Naive B cell (primary cell): Measurements from ENCODE around the gene LPP. TPM values are rescaled to one million over a fixed set of nuclear protein-coding genes. Genes with fewer than 3 reads are reported as not detected.

Experiments
- ATAC-seq, 2 donors: fragments of 150-1000 bp; cut with Tn5 transposase; 2 replicates each; pipeline ENCODE4 v1.10.0; 2021; ENCODE audit warnings: low read depth in 2 of 2, mild to moderate bottlenecking in 2 of 2, moderate library complexity in 2 of 2
- DNase-seq: peaks from one replicate; pipeline ENCODE4 v3.0.0; 2022
- H3K27ac Mint-ChIP-seq, 6 donors: one replicate each; pipeline ENCODE4 v1.8.0; 2020 to 2022; ENCODE audit warnings: mild to moderate bottlenecking in 6 of 6, mixed read lengths in 6 of 6, moderate library complexity in 5 of 6, inconsistent platforms in 2 of 6
- H3K27me3 Mint-ChIP-seq, 3 donors: one replicate each; pipeline ENCODE4 v1.8.0; 2021 to 2022; ENCODE audit warnings: mixed read lengths in 3 of 3, mild to moderate bottlenecking in 1 of 3
- H3K36me3 Mint-ChIP-seq, 2 donors: one replicate each; pipeline ENCODE4 v1.8.0; 2020 to 2022; ENCODE audit warnings: mixed read lengths in 2 of 2, inconsistent platforms in 1 of 2, mild to moderate bottlenecking in 1 of 2
- H3K4me1 Mint-ChIP-seq, 3 donors: one replicate each; pipeline ENCODE4 v1.8.0; 2020 to 2022; ENCODE audit warnings: mixed read lengths in 3 of 3, inconsistent platforms in 1 of 3, mild to moderate bottlenecking in 1 of 3, moderate library complexity in 1 of 3
- H3K4me3 Mint-ChIP-seq, 8 donors: one replicate each; pipeline ENCODE4 v1.8.0; 2020 to 2022; ENCODE audit warnings: mild to moderate bottlenecking in 8 of 8, mixed read lengths in 8 of 8, moderate library complexity in 8 of 8, inconsistent platforms in 2 of 8
- H3K9me3 Mint-ChIP-seq, 7 donors: one replicate each; pipeline ENCODE4 v1.8.0; 2020 to 2022; ENCODE audit warnings: mixed read lengths in 7 of 7, mild to moderate bottlenecking in 5 of 7, inconsistent platforms in 2 of 7, moderate library complexity in 1 of 7
- polyA plus RNA-seq, 6 donors: library from polyadenylated mRNA; unstranded; fragments of 300-500 nt; fragmentation: Illumina TruSeq; gene quantifications; one replicate each; pipeline ENCODE4 v1.2.3, GENCODE V29; 2021; ENCODE audit warnings: low read depth in 6 of 6

Gene LPP
- polyA plus RNA-seq, 6 donors from 2014 or later: 9.6 to 58.6 (median 25.4) TPM

DNA sequence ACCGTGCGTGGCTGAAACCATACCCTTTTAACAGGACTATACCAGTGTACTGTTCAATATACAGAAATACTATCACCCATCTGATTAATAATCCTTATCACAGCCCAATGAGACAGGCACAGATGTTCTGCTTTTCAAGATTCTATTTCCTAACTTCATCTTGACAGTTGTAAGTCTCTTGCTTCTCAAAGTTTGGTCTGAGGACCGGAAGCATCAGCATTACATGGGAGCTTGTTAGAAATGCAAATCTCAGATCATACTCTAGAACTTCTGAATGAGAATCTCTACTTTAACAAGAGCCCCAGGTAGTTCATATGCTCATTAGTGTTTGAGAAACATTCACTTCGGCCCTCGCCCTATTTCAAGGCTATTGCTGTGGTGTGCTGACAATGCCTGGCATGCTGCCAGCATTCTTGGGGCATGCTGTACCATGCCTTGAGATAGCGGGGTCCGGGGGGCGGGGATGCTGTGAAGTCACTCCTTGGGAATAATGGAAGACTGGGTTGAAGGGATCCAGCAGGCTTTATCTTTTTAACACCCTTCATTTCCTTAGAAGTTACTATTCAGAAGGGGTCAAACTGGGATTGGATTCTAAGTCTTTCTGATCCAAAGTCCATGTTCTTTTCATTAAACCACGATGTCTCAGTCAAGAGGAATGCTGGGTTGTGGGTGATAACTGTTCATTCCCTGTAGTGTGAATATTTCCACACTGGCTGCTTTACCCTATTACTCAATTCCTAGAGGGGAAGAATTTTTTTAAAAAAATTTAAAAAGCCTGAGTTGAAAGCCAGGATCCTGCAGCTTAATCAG, 194.7 kb downstream of the LPP start:
- peak overlapping the region in 1 of 6 donors; percentile 24 for H3K27ac Mint-ChIP-seq
- no peak overlapping the region for H3K4me3 Mint-ChIP-seq
- ATAC-seq: no peak
- no peaks in the 10 kb centered on the region for H3K9me3 Mint-ChIP-seq
- H3K27me3 Mint-ChIP-seq: no peaks in the 10 kb centered on the region
- peaks cover 34 to 59% (median 57%) of the 10 kb centered on the region in 3 donors for H3K4me1 Mint-ChIP-seq
- peaks cover 0 to 7% of the 10 kb centered on the region in 2 donors for H3K36me3 Mint-ChIP-seq
- DNase-seq: no peak

- H3K27ac Mint-ChIP-seq: no peak overlapping the region
- DNase-seq (no peak), ATAC-seq (no peak)
These were observed 195.5 kb downstream of the LPP start for GRCh38 chr3:188349351-188349901.

DNA sequence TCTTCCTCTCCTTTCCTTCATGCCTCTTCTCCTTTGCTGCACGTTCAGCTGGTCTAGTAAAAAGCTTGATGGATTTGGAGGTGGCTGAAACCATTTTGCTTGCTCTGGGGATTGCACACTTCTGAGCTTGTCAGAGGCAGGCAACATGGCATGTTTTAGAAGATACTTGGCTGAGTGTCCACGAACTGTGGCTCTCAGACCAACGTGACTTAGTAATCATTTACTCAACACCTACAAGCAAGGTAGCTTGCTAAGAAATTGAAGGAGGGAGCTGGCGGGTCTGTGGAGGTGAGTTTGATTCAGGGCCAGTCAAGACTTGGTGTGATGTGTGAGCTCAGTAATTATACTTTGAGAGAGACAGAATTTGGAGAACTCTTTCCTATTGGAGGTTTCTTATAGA, 196.0 kb downstream of the LPP start:
- peak overlapping the region in 3 of 6 donors; percentile 44 to 80 (median 47) for H3K27ac Mint-ChIP-seq
- H3K4me3 Mint-ChIP-seq: no peak overlapping the region
- H3K27me3 Mint-ChIP-seq: no peaks in the 10 kb centered on the region
- DNase-seq: no peak
- no peaks in the 10 kb centered on the region for H3K9me3 Mint-ChIP-seq
- no peak for ATAC-seq
- peaks cover 0 to 4% of the 10 kb centered on the region in 2 donors for H3K36me3 Mint-ChIP-seq
- peaks cover 32 to 65% (median 59%) of the 10 kb centered on the region in 3 donors for H3K4me1 Mint-ChIP-seq

More at GRCh38 chr3:188349351-188349901, 195.5 kb downstream of the LPP start:
- Mint-ChIP-seq H3K4me3 (no peak overlapping the region), H3K27me3 (no peaks in the 10 kb centered on the region), H3K9me3 (no peaks in the 10 kb centered on the region), H3K4me1 (peaks cover 35 to 64% (median 60%) of the 10 kb centered on the region in 3 donors), H3K36me3 (peaks cover 0 to 4% of the 10 kb centered on the region in 2 donors)

GRCh38 chr3:188350961-188351360, 197.0 kb downstream of the LPP start:
- ATAC-seq (no peak), DNase-seq (no peak)
- Mint-ChIP-seq H3K36me3 (peaks cover 0 to 4% of the 10 kb centered on the region in 2 donors), H3K27ac (peak overlapping the region in 3 of 6 donors; percentile 32 to 80 (median 74)), H3K27me3 (no peaks in the 10 kb centered on the region), H3K4me1 (peaks cover 32 to 60% (median 53%) of the 10 kb centered on the region in 3 donors), H3K9me3 (no peaks in the 10 kb centered on the region), H3K4me3 (no peak overlapping the region)

DNA sequence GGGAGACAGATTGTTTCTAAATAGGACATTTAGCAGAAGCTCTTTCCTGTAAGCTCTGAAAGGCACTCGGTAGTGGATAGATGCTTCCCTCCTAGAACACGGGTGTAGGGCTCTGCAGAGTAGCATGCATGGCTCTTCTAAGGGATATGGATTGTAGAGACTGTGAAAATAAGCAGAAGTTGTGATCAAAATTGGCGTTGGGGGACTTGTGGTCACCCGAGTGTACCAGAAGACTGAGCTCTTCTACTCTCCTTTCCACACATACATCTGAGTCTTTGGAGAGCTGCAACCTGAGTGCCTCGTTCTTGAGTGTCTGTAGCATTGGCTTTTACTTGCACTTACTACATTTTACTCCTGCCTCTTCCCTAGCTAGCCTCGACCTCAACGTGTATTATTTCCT, 197.7 kb downstream of the LPP start:
- peak overlapping the region in 3 of 6 donors; percentile 19 to 80 (median 80) for H3K27ac Mint-ChIP-seq
- H3K4me1 Mint-ChIP-seq: peaks cover 32 to 60% (median 53%) of the 10 kb centered on the region in 3 donors
- no peaks in the 10 kb centered on the region for H3K9me3 Mint-ChIP-seq

DNA sequence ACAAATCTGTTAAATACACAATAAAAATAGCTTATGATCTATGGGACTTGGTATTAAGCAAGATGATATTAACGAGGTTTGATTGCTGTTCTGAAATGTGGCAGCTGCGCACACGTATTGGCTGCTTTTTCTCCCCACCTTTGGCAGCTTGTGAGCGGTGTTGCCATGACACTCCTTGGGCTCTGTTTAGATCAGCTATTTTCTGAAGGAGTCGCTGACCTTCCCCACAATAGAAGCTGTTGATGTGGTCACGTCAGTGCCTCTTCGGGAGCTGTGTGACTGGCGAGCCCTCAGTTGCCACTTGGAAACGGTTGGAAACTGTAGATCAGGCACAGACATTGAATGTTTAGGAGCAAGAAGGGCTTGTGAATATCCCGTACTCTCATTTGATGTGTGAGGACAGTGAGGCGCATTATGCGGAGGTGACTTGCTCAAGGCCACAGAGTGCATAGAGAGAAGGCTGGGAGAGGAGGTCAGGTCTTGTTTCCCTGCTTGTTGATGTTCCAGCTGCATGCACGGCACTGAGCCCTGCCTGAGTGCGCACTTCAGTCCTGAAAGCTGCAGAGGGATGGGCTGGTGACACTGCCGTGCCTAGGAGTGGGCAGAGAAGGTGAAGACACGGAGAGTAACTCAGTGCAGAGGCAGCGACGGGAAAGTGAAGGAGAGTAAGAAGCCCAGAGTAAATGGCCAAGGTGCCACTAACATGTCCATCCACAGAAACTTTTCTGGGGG, 198.4 kb downstream of the LPP start:
- H3K4me1 Mint-ChIP-seq: peaks cover 32 to 58% (median 54%) of the 10 kb centered on the region in 3 donors
- no peaks in the 10 kb centered on the region for H3K9me3 Mint-ChIP-seq
- DNase-seq: no peak

More for the DNA sequence above, 197.7 kb downstream of the LPP start:
- Mint-ChIP-seq H3K4me3 (peak overlapping the region in 2 of 8 donors; percentile 2 to 12), H3K36me3 (peaks cover 0 to 4% of the 10 kb centered on the region in 2 donors), H3K27me3 (no peaks in the 10 kb centered on the region)
- DNase-seq (no peak), ATAC-seq (peak; percentile 64 to 65)

GRCh38 chr3:188353426-188353825, 199.5 kb downstream of the LPP start:
- peak; percentile 67 to 86 for ATAC-seq
- peak overlapping the region in 2 of 8 donors; percentile 29 to 37 for H3K4me3 Mint-ChIP-seq

More for the DNA sequence above, 198.4 kb downstream of the LPP start:
- Mint-ChIP-seq H3K27ac (peak overlapping the region in 4 of 6 donors; percentile 7 to 82 (median 44)), H3K36me3 (peaks cover 0 to 4% of the 10 kb centered on the region in 2 donors), H3K27me3 (no peaks in the 10 kb centered on the region), H3K4me3 (peak overlapping the region in 3 of 8 donors; percentile 41 to 46 (median 45))
- no peak for ATAC-seq

GRCh38 chr3:188358787-188359493, 205.0 kb downstream of the LPP start:
- peaks cover 0 to under 1% of the 10 kb centered on the region in 2 donors for H3K36me3 Mint-ChIP-seq
- no peaks in the 10 kb centered on the region for H3K9me3 Mint-ChIP-seq
- no peaks in the 10 kb centered on the region for H3K27me3 Mint-ChIP-seq
- DNase-seq: peak; percentile 57
- peak; percentile 82 to 87 for ATAC-seq
- H3K27ac Mint-ChIP-seq: peak overlapping the region; percentile 84 to 94 (median 88)
- peak overlapping the region; percentile 63 to 87 (median 81) for H3K4me3 Mint-ChIP-seq
- peaks cover 39 to 66% (median 54%) of the 10 kb centered on the region in 3 donors for H3K4me1 Mint-ChIP-seq

More at GRCh38 chr3:188353426-188353825, 199.5 kb downstream of the LPP start:
- no peak for DNase-seq
- H3K4me1 Mint-ChIP-seq: peaks cover 40 to 62% (median 55%) of the 10 kb centered on the region in 3 donors
- peaks cover 0 to 4% of the 10 kb centered on the region in 2 donors for H3K36me3 Mint-ChIP-seq
- H3K9me3 Mint-ChIP-seq: no peaks in the 10 kb centered on the region
- H3K27me3 Mint-ChIP-seq: no peaks in the 10 kb centered on the region
- H3K27ac Mint-ChIP-seq: peak overlapping the region in 2 of 6 donors; percentile 8 to 90

DNA sequence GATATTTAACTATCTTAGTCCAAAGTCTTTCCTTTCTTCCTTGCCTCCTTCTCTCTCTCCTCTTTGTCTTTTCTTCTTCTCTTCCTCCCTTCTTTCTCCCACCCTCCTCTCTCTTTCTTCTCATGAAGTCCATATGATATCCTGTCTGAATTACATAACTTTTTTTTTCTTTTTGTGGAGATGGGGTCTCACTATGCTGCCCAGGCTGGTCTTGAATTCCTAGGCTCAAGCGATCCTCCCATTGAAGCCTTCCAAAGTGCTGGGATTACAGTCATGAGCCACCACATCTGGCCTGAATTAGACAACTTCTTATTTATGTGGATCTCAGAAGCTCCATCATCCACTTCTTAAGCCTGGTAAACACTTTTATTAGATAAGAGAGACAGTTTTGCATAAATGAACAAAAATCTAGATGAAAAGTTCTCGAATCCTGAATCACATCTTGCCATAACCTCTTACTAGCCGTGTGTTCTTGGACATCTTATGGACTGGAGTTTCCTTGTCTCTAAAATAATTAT, 206.5 kb downstream of the LPP start:
- ATAC-seq: no peak
- H3K4me3 Mint-ChIP-seq: peak overlapping the region in 6 of 8 donors; percentile 13 to 79 (median 68)

GRCh38 chr3:188361888-188362287, 207.9 kb downstream of the LPP start:
- peak overlapping the region in 5 of 6 donors; percentile 27 to 84 (median 66) for H3K27ac Mint-ChIP-seq
- no peaks in the 10 kb centered on the region for H3K27me3 Mint-ChIP-seq
- no peaks in the 10 kb centered on the region for H3K9me3 Mint-ChIP-seq
- peaks cover 0 to 6% of the 10 kb centered on the region in 2 donors for H3K36me3 Mint-ChIP-seq
- DNase-seq: no peak
- H3K4me1 Mint-ChIP-seq: peaks cover 59 to 87% (median 80%) of the 10 kb centered on the region in 3 donors
- ATAC-seq: peak in 1 of 2 donors; percentile 11
- H3K4me3 Mint-ChIP-seq: peak overlapping the region in 6 of 8 donors; percentile 28 to 85 (median 60)

More for the DNA sequence above, 206.5 kb downstream of the LPP start:
- Mint-ChIP-seq H3K4me1 (peaks cover 50 to 72% (median 67%) of the 10 kb centered on the region in 3 donors), H3K27me3 (no peaks in the 10 kb centered on the region), H3K36me3 (peaks cover 0 to 6% of the 10 kb centered on the region in 2 donors), H3K9me3 (no peaks in the 10 kb centered on the region), H3K27ac (peak overlapping the region in 5 of 6 donors; percentile 68 to 95 (median 89))
- DNase-seq: no peak

DNA sequence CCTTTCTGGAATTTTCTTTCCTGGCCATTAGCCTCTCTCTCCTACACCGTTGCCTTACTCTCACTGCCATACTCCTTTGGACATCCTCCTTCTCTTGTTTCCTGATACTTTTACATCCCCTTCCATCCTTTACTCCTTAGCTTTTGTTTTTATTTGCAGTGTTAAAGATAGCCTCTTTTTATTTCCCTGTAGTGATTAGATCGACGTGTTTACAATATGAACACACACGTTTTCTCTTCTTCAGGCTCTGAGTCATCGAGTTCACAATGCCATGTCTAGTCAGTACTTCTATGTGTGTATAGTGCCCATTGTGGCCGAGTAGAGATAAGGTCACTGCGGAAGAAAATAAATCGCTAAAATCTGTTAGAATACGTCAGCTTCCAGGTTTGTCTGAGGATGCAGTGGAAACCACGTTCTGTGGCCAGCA, 208.5 kb downstream of the LPP start:
- DNase-seq (no peak), ATAC-seq (peak; percentile 43 to 45)
- Mint-ChIP-seq H3K4me1 (peaks cover 61 to 92% (median 80%) of the 10 kb centered on the region in 3 donors), H3K9me3 (no peaks in the 10 kb centered on the region), H3K27me3 (no peaks in the 10 kb centered on the region), H3K36me3 (peaks cover 0 to 6% of the 10 kb centered on the region in 2 donors), H3K4me3 (peak overlapping the region in 7 of 8 donors; percentile 6 to 85 (median 37)), H3K27ac (peak overlapping the region; percentile 1 to 84 (median 76))

DNA sequence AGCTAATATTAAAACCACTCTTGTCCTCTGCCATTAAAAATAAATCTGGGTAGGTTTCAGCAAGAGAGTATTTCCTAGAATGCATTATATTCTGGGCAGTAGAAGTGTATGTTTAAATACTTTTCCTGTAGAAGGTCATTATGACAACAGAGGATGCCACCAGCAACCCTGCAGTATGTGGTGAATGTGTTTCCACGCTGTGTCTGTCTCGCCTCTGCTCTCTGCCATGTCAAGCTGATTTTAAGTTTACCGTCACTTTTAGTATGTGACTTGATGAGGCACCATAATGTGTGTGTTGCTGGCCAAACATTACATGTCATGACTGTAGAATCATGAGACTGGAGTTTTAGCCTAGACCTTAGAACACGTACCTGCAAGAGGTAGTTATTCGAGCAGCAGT, 211.2 kb downstream of the LPP start:
- DNase-seq: no peak
- peak overlapping the region in 1 of 6 donors; percentile 67 for H3K27ac Mint-ChIP-seq
- H3K36me3 Mint-ChIP-seq: peaks cover 0 to 6% of the 10 kb centered on the region in 2 donors
- H3K4me3 Mint-ChIP-seq: no peak overlapping the region
- no peak for ATAC-seq
- no peaks in the 10 kb centered on the region for H3K27me3 Mint-ChIP-seq
- H3K4me1 Mint-ChIP-seq: peaks cover 53 to 84% (median 71%) of the 10 kb centered on the region in 3 donors
- H3K9me3 Mint-ChIP-seq: no peaks in the 10 kb centered on the region
